Cerebellar cortex (tissue), 1 donor: Measurements from ENCODE around the gene S100PBP.
A peak's percentile ranks its signal among the peaks of the same experiment; 100 is the strongest.

ENCODE experiments used
- DNase-seq: peaks from one replicate; pipeline ENCODE4 v3.0.0-alpha.2; 2015; ENCODE audit warnings: low spot score

S100PBP gene

DNA sequence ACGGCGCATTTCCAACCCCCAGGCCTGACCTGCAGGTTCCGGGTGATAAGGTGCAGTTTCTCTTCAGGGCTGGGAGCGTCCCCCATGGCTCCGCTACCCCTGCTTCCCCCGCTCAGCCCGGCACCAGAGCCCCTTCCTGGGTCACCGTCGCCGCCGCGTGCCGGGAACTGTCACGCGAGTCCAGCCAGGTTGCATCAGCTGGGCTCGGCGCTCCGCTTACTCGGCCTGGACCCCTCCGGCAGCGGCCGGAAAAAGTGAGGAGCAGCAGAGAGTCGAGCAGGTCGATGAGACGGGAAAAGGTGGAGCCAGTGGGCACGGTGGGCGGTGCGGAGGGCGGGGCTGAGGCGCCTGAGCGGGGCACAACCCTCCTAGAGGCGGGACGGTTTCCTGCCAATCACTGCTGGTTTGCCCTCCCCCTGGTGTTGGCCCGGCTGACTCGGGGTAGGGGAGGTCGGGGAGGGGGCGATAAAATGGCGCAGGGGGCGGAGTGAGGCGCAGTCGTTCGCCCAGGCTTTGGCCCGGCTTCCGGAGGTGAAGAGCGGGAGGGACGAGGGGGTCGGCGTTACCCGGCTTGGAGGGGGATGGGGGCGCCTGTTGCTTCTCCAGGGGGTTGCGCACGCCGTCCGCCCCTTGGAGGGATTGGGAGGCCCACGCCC is at the start of gene S100PBP, which contains the start of gene YARS1:
Gene S100PBP (plus strand): TSS at position 495 of the 656 bp plus-strand sequence. CDS start 8,447 bp downstream, outside the sequence.
Gene YARS1 (minus strand): TSS at position 200 of the 656 bp plus-strand sequence. CDS start 114 bp downstream, at position 86.
- DNase-seq = peak; percentile 99

DNA sequence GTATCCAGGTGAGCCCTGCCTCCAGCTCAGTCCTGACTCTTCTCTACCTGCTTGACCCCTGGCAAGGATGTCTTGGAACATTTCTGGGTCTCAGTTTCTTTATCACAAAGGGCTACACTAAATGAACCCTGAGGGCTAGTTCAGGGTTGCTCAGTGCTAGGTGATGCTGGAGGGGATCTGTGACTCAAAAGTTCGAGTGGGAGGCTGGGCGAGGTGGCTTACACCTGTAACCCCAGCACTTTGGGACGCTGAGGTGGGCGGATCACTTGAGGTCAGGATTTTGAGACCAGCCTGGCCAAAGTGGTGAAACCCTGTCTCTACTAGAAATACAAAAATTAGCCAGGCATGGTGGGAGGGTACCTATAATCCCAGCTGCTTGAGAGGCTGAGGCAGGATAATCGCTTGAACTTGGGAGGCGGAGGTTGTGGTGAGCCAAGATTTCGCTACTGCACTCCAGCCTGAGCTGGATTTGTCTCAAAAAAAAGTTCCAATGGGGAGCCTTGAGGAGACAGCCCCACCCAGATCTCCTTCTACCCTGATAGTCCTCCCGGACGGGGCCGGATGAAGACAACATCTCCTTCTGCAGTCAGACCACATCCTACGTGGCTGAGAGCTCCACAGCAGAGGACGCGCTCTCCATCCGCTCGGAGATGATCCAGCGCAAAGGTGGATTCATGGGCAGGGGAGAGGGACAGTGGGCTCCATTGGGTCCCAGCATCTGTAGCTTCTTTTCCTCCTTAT is 49.2 kb upstream of the S100PBP start:
- no peak for DNase-seq

DNA sequence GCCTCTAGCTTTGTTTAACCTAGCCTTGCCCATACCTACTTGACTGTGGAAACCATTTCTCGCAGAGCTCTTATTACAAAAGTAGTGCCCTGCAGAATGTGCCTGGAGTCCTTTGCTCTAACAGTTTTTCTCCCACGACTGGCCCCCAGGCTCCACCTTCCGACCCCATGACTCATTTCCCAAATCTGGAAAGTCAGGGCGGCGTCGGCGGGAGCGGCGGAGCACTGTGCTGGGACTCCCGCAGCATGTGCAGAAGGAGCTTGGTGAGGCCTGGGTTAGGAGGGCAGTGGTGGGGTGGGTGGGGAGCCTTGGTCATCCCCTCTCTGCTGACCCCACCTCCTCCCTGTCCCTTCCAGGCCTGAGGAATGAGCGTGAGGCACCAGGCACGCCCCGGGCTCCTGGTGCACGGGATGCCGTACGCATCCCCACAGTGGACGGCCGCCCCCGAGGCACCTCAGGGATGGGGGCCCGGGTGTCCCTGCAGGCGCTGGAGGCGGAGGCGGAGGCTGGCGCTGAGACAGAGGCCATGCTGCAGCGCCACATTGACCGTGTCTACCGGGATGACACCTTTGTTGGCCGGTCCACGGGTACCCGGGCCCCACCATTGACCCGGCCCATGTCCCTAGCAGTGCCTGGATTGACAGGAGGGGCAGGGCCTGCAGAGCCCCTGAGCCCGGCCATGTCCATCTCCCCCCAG is 47.8 kb upstream of the S100PBP start:
- DNase-seq = no peak

DNA sequence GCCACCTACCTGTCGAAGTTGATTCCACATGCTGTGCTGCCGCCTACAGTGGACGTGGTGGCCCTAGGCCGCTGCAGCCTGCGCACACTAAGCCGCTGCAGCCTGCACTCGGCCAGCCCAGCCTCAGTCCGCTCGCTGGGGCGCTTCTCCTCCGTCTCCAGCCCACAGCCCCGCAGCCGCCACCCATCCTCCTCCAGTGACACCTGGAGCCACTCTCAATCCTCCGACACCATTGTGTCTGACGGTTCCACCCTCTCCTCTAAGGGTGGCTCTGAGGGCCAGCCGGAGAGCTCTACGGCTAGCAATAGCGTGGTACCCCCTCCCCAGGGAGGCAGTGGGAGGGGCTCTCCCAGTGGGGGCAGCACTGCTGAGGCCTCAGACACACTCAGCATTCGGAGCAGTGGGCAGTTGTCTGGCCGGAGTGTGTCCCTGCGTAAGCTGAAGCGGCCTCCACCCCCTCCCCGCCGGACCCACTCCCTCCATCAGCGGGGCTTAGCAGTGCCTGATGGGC is 47.2 kb upstream of the S100PBP start:
- no peak for DNase-seq

DNA sequence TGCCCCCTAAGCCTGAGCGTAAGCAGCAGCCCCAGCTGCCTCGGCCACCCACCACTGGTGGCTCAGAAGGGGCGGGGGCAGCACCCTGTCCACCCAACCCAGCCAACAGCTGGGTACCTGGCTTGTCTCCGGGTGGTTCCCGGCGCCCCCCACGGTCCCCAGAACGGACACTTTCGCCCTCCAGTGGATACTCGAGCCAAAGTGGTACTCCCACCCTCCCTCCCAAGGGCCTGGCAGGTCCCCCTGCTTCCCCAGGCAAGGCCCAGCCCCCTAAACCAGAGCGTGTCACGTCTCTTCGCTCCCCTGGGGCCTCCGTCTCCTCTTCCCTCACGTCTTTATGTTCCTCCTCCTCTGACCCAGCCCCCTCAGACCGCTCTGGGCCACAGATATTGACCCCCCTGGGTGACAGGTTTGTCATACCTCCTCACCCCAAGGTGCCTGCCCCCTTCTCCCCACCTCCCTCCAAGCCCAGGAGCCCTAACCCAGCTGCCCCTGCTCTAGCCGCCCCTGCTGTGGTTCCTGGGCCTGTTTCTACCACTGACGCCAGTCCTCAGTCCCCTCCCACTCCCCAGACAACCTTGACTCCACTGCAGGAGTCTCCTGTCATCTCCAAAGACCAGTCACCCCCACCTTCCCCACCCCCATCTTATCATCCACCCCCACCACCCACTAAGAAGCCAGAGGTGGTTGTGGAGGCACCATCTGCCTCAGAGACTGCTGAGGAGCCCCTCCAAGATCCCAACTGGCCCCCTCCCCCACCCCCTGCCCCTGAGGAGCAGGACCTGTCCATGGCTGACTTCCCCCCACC is 46.5 kb upstream of the S100PBP start:
- no peak for DNase-seq

DNA sequence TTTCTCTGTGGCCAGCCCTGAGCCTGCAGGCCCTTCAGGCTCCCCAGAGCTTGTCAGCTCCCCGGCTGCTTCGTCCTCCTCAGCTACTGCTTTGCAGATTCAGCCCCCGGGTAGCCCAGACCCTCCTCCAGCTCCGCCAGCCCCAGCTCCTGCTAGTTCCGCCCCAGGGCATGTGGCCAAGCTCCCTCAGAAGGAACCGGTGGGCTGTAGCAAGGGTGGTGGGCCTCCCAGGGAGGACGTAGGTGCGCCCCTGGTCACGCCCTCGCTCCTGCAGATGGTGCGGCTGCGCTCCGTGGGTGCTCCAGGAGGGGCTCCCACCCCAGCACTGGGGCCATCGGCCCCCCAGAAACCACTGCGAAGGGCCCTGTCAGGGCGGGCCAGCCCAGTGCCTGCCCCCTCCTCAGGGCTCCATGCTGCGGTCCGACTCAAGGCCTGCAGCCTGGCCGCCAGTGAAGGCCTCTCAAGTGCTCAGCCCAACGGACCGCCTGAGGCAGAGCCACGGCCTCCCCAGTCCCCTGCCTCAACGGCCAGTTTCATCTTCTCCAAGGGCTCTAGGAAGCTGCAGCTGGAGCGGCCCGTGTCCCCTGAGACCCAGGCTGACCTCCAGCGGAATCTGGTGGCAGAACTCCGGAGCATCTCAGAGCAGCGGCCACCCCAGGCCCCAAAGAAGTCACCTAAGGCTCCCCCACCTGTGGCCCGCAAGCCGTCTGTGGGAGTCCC is 45.7 kb upstream of the S100PBP start:
- no peak for DNase-seq

DNA sequence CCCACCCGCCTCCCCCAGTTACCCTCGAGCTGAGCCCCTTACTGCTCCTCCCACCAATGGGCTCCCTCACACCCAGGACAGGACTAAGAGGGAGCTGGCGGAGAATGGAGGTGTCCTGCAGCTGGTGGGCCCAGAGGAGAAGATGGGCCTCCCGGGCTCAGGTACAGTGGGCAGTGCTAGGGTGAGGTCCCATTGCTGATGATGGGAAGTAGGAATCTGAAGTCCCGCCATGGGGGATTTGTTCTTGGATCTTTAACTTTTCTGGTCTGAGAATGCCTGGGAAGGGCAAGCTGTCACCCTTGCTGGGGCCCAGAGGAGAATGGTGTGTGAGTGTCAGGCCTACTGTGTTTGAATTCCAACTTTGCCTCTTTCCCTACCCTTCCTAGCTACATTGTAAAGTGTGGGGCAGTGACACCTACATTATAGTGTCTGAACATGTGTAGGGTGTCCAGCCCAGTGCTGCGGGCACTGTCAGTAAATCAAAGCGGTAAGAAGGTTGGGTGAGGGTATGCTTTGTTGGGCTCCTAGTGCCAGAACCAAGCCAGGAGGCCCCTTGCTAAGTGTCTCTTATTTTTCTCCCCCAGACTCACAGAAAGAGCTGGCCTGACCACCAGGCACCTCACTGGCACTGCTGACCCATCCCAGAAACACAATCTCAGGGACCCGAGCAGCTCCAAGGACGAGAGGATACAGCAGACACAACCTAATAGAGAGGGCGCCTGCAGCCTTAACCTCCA is 45.0 kb upstream of the S100PBP start:
- DNase-seq = no peak

DNA sequence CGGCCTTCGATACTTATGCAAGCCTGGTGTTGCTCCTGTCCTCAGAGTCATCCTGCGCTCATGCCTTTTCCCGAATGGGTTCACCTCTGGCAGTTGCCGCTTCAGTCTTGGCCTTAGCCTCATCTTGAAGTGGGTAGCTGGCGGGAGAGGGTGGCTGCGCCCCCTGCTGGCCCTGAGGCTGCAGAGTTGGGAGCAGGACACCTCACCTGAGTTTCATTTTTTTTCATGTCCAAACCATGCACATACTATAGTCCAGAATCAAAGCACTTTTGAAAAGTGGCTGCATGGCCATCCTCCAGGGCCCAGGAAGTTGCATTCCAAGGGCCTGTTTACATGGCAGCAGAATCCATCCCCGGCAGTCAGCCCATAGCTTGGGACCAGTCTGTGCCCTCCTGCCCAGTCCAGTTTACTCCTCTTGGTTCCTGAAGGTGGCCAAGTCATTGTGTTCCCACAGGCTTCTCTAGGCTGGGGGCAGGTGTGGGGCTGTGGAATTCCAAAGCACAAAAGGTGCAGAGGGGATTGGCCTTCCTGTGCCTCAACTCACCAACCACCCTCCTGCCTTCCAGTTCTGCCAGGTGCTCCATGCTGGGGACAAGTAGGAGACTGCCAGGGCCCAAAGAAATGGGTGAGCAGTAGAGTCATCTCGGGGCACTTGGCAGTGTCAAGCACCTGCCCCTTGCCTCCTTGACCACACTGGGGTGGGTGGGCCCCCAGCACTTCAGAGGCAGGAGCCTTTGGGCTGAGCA is 44.3 kb upstream of the S100PBP start:
- peak; percentile 86 for DNase-seq

DNA sequence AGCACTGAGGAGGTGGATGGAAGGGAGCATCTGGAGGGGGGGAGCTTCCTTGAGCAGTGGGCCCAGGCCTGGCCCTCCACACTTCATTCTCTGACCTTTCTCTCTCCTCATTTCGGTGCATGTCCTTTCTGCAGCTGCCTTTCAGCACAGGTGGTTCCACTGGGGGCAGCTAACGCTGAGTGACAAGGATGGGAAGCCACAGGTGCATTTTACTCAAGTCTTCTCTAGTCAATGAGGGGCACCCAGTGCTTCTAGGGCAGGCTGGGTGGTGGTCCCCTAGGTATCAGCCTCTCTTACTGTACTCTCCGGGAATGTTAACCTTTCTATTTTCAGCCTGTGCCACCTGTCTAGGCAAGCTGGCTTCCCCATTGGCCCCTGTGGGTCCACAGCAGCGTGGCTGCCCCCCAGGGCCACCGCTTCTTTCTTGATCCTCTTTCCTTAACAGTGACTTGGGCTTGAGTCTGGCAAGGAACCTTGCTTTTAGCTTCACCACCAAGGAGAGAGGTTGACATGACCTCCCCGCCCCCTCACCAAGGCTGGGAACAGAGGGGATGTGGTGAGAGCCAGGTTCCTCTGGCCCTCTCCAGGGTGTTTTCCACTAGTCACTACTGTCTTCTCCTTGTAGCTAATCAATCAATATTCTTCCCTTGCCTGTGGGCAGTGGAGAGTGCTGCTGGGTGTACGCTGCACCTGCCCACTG is 43.5 kb upstream of the S100PBP start:
- DNase-seq = no peak

DNA sequence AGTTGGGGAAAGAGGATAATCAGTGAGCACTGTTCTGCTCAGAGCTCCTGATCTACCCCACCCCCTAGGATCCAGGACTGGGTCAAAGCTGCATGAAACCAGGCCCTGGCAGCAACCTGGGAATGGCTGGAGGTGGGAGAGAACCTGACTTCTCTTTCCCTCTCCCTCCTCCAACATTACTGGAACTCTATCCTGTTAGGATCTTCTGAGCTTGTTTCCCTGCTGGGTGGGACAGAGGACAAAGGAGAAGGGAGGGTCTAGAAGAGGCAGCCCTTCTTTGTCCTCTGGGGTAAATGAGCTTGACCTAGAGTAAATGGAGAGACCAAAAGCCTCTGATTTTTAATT is 43.0 kb upstream of the S100PBP start:
- DNase-seq = no peak

DNA sequence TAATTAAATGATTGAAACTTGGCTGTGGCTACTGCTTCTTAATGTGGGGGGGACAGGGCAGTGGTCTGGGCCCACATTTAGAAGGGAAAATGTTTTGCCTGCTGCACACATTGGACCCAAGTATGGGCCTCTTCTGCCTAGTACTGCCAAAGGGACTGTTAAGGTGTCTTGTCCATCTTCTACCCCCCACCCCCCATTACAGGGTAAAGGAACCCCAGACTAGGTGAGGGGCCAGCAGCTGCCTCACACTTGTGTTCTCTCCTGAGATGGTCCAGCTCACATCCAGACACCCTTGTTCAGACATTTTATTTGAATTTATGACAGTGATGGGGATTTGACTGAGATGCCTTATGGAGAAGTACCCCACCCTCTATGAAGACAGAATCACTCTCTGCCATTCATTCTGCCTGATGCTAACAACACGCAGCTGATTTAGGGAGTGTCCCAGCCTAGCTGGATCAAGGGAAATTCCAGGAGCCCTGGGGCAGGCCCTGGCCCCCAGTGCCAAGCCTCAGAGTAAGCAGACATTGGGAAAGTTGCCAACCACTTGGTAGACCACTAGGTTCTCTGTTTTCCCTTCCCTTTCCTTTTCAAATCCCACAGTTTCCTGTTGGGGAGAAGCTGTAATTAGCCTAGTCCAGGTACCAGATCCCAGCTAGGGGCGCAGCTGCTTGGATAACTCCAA is 42.4 kb upstream of the S100PBP start:
- no peak for DNase-seq

DNA sequence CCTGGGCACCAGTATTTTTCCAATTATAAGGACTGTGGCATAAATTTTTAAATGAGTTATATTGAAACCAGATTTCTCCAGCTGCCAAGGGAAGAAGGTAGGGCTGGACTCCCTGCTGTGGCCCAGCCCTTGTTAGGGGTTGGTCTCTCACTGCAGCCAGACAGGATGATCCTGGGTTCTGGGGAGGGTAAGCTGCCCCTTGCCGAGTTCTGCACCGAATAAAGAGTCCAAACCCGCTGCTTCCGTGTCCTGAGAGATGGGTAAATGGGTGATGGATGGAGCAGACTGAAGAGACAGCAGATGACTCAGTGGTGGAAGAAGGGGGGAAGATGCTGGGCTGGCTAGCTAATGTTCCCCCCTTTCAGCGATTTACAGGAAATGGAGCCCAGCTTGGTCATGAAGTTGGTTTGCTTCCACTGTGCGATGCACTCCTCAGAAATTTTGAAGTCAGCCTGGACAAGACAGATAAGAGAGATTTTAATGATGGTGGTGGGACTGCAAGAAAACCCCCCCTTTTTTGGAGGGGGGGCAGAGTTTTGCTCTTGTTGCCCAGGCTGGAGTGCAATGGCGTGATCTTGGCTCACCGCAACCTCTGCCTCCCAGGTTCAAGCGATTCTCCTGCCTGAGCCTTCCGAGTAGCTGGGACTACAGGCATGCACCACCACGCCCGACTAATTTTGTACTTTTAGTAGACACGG is 41.7 kb upstream of the S100PBP start:
- DNase-seq = no peak

DNA sequence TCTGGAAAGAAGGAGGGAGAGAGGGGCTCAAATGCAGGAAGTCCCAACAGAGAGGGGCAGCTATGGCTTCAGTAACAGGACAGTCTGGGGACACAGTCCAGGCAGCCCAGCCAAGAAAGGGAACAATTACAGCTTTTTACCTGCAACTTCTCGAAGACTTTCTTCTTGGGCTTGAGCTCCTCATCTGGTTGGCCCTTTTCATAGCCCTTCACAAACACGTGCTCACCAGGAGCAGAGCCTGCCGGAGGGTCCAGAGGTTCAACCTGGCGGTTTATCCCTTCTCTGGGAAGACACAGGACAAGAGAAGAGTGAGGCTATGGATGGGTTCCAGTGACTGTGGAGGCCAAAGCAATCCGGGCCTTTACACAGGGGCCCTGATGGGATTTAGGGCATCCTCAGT is 38.2 kb upstream of the S100PBP start:
- DNase-seq = no peak

DNA sequence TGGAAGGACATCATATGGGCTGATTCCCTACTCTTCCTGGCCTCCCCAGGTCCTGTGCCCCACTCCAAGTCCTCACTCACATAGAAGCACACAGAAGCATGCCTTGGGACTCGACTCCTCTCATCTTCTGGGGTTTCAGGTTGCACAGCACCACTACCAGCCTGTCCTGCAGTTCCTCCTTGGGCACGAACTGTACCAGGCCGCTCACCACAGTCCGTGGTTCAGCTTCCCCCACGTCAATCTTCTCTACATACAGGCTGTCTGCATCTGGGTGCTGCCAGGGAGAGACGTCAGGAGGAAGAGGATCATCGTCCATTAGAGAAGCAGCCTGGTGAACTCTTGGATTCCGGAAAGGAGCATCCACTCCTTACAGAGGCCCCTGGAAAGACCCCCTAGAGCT is 37.4 kb upstream of the S100PBP start:
- no peak for DNase-seq

DNA sequence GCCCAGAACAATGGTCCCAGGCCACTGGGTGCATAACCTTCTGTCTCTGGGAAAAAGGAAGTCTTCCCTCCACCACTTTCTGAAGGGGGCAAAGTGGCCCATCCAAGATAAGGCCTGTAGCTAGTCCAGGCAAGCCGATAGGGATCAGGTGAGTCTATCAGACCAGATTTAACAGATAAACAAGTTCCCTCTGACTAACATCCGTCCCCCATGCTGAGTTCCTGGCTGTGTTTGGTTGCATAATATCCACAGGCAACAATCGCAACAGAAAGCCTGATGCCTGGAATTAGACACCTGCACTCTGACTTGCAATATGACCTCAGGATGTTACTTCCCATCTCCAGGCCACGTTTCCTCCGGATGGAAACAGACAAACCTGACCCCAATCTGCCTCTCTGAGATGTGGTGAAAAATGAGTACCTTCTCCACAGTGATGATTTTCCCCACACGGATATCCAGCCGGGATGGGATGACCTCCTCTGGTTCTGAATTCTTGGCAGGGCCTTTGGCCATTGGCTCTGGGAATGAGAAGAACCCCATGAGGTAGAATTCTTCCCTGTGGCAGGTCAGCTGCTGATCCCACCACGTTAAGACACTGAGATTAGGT is 36.7 kb upstream of the S100PBP start:
- no peak for DNase-seq

DNA sequence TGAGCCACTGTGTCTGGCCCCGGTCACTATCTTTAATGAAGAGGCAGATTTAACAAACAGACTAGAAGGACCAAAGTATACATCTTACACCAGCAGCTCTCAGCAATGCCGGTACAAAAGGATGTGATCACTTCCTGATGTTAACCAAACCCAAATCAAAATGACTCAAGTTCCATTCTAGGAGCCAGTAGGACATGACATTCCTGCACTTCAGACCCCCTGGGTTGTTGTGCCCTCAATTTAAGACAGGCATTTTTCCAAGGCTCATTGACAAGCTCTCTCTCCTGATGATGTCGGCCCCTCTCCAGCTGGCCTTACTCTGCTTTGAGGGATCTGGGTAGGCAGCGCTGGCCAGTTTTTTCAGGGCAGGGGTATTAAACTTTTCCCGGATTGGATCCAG is 35.4 kb upstream of the S100PBP start:
- DNase-seq = peak; percentile 35

DNA sequence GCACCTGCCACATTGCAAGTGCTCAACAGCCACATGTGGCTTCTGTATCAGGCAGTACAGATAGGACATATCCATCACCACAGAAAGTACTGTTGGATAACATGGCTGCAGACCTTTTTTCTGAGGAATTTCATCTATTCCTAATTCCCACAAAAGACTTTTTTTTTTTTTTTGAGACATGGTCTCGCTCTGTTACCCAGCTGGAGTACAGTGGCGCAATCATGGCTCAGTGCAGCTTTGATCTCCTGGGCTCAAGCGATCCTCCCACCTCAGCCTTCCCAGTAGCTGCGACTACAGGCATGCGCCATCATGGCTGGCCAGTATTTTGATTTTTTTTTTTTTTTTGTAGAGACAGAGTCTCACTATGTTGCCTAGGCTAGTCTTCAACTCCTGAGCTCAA is 33.6 kb upstream of the S100PBP start:
- DNase-seq = no peak

DNA sequence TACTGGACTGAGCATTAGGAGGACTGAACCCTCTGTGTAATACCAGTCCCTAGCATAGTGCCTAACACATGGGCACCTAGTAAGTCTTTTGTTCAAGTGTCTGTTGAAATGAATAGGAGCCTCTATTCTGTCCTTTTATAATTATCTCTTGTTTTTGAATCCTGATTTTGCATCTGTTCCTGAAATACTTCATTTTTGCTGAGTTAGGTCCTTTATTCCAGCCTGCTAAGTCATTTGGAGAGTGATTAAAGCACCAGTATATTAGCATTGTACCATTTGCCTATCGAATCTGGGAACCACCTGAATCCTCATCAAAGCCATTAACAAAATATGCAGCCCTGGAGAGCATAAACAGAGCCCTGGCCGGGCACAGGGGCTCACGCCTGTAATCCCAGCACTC is 32.6 kb upstream of the S100PBP start:
- no peak for DNase-seq
